D721Med (cell line): ENCODE results near the gene MMEL1.

ENCODE experiments used
- DNase-seq: peaks from one replicate; pipeline ENCODE4 v3.0.0; 2011; ENCODE audit warnings: low spot score; ENCODE audit not compliant: insufficient read length
- FAIRE-seq: peaks from 2 replicates; lab custom pipeline; 2011; peaks lifted over from hg19 to GRCh38; lab: Jason Lieb, UNC
- CTCF ChIP-seq: IDR thresholded peaks from 2 replicates; pipeline ENCODE4 v1.5.1; 2012; ENCODE audit warnings: mild to moderate bottlenecking, control low read depth; ENCODE audit not compliant: insufficient read depth; ENCODE audit errors: missing control alignments

The MMEL1 gene

GRCh38 chr1:2638466-2639115, 5.8 kb upstream of the MMEL1 start:
- no peak for DNase-seq
- no peak for TF ChIP-seq CTCF
- no peak for FAIRE-seq

- no peak for DNase-seq
- TF ChIP-seq CTCF, result no peak
- FAIRE-seq, result no peak
These were observed 4.8 kb upstream of the MMEL1 start for GRCh38 chr1:2637442-2638145.

- no peak for TF ChIP-seq CTCF
- DNase-seq, result no peak
These were observed 3.9 kb upstream of the MMEL1 start for GRCh38 chr1:2636733-2637132.

GRCh38 chr1:2635361-2636010, 2.7 kb upstream of the MMEL1 start:
- no peak for TF ChIP-seq CTCF
- FAIRE-seq, result no peak
- no peak for DNase-seq

More at GRCh38 chr1:2636733-2637132, 3.9 kb upstream of the MMEL1 start:
- no peak for FAIRE-seq

- no peak for TF ChIP-seq CTCF
- no peak for DNase-seq
- no peak for FAIRE-seq
These were observed 1.2 kb upstream of the MMEL1 start for GRCh38 chr1:2633936-2634491.

- TF ChIP-seq CTCF, result no peak
These were observed 635 bp upstream of the MMEL1 start for GRCh38 chr1:2633366-2633935.

More at GRCh38 chr1:2633366-2633935, 635 bp upstream of the MMEL1 start:
- DNase-seq (no peak), FAIRE-seq (no peak)
